Endodermal cell (in vitro differentiated cells): ENCODE results near the gene ZNF655. TPM values are rescaled to one million over a fixed set of nuclear protein-coding genes. Genes with fewer than 3 reads are reported as not detected.

Source experiments
- DNase-seq: peaks from one replicate; pipeline ENCODE4 v3.0.0-alpha.2; 2017
- H3K27ac ChIP-seq: 2 replicates; pipeline ENCODE4 v1.5.1; 2013; ENCODE audit warnings: mild to moderate bottlenecking, low read depth, low read length, moderate library complexity
- H3K27me3 ChIP-seq: 2 replicates; pipeline ENCODE4 v1.6.1; 2013; ENCODE audit warnings: mild to moderate bottlenecking, low read length, moderate library complexity; ENCODE audit not compliant: insufficient read depth, control insufficient read depth, poor library complexity, severe bottlenecking
- H3K36me3 ChIP-seq: 2 replicates; pipeline ENCODE4 v1.7.0; 2013; ENCODE audit warnings: mild to moderate bottlenecking, low read length, moderate library complexity; ENCODE audit not compliant: control insufficient read depth, insufficient read depth
- H3K4me1 ChIP-seq: one replicate; pipeline ENCODE4 v1.7.0; 2013; ENCODE audit warnings: low read length; ENCODE audit not compliant: control insufficient read depth, insufficient read depth
- H3K4me3 ChIP-seq: 2 replicates; pipeline ENCODE4 v1.5.1; 2013; ENCODE audit warnings: mild to moderate bottlenecking, low read length, moderate library complexity
- H3K9ac ChIP-seq: 2 replicates; pipeline ENCODE4 v1.6.1; 2013; ENCODE audit warnings: mild to moderate bottlenecking, low read length, moderate library complexity; ENCODE audit not compliant: poor library complexity, severe bottlenecking; ENCODE audit errors: extremely low read depth
- H3K9me3 ChIP-seq: 2 replicates; pipeline ENCODE4 v1.6.1; 2013; ENCODE audit warnings: mild to moderate bottlenecking, low read length, moderate library complexity; ENCODE audit not compliant: control insufficient read depth
- H3K27ac Mint-ChIP-seq: 2 replicates; pipeline ENCODE4 v1.8.0; 2020; ENCODE audit warnings: mixed read lengths
- H3K27me3 Mint-ChIP-seq: 2 replicates; pipeline ENCODE4 v1.8.0; 2021; ENCODE audit warnings: mild to moderate bottlenecking, mixed read lengths; ENCODE audit not compliant: insufficient read depth
- H3K36me3 Mint-ChIP-seq: 2 replicates; pipeline ENCODE4 v1.8.0; 2020; ENCODE audit warnings: low read depth, mixed read lengths
- H3K4me1 Mint-ChIP-seq: 2 replicates; pipeline ENCODE4 v1.8.0; 2020; ENCODE audit warnings: mixed read lengths
- H3K4me3 Mint-ChIP-seq: 2 replicates; pipeline ENCODE4 v1.8.0; 2020; ENCODE audit warnings: mild to moderate bottlenecking, moderate library complexity, mixed read lengths
- H3K9me3 Mint-ChIP-seq: 2 replicates; pipeline ENCODE4 v1.8.0; 2020; ENCODE audit warnings: mild to moderate bottlenecking, mixed read lengths
- WGBS, 2 experiments: methylation state at CpG; one replicate each; pipeline versions ENCODE4 v1.1.5 to v1.1.7; 2013; ENCODE audit warnings: missing lambda C conversion rate in 2 of 2, mixed read lengths in 1 of 2; ENCODE audit not compliant: insufficient coverage in 1 of 2, insufficient read length in 1 of 2; 5-methylcytosine and 5-hydroxymethylcytosine counted together
- long read RNA-seq, 4 experiments: library from polyadenylated mRNA in 2 of 4; library from RNA in 1 of 4; library from capped mRNA in 1 of 4; stranded (forward) in 3 of 4; unstranded in 1 of 4; transcript quantifications; one replicate each; pipeline ENCODE4 v2.0.0, GENCODE V29; 2020 to 2021; ENCODE audit warnings: inconsistent platforms in 1 of 4
- polyA plus RNA-seq, 2 experiments: library from polyadenylated mRNA; stranded (reverse); fragments of 50-300 nt; gene quantifications; one replicate each; pipeline ENCODE4 v1.2.3, GENCODE V29; 2013
- total RNA-seq, 2 donors: library from RNA; stranded (reverse); fragmentation: NEBNext Ultra II Directional in 1 of 2; extraction: Animal tissue kit (Norgen Biotek cat#: 25700) in 1 of 2; gene quantifications; 2 replicates in 1 of 2; 3 replicates in 1 of 2; pipeline ENCODE4 v1.2.1, GENCODE V29; 2021
- TF ChIP-seq, protein P1 (sequence below): fragments of 200-600 bp; sonication (generic); conservative IDR thresholded peaks from 2 replicates; pipeline ENCODE4 v1.5.0; 2021; ENCODE audit warnings: antibody characterized with exemption, mild to moderate bottlenecking

ZNF655 gene, protein sequence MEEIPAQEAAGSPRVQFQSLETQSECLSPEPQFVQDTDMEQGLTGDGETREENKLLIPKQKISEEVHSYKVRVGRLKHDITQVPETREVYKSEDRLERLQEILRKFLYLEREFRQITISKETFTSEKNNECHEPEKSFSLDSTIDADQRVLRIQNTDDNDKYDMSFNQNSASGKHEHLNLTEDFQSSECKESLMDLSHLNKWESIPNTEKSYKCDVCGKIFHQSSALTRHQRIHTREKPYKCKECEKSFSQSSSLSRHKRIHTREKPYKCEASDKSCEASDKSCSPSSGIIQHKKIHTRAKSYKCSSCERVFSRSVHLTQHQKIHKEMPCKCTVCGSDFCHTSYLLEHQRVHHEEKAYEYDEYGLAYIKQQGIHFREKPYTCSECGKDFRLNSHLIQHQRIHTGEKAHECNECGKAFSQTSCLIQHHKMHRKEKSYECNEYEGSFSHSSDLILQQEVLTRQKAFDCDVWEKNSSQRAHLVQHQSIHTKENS
- 10 to 100 TPM; 57.0 to 58.2 TPM for total RNA-seq
- polyA plus RNA-seq (2013, experiment 1 of 2), result 42.6 TPM
- 46.1 TPM for polyA plus RNA-seq (2013, experiment 2 of 2)
- long read RNA-seq, experiment 1, partial matches to known transcripts, result 0 of 3 reads
- long read RNA-seq, experiment 1, other reads (novel, unspliced or antisense), result 0 of 3 reads
- long read RNA-seq, experiment 2, full-length matches to known transcripts, result 33 of 48 reads
- long read RNA-seq, experiment 2, partial matches to known transcripts, result 13 of 48 reads
- long read RNA-seq, experiment 2, other reads (novel, unspliced or antisense), result 2 of 48 reads
- long read RNA-seq, experiment 3, full-length matches to known transcripts, result 119 of 144 reads
- long read RNA-seq, experiment 3, partial matches to known transcripts, result 3 of 144 reads
- long read RNA-seq, experiment 3, other reads (novel, unspliced or antisense), result 22 of 144 reads
- long read RNA-seq, experiment 4, partial matches to known transcripts, result 0 of 5 reads
- long read RNA-seq, experiment 4, other reads (novel, unspliced or antisense), result 0 of 5 reads

DNA sequence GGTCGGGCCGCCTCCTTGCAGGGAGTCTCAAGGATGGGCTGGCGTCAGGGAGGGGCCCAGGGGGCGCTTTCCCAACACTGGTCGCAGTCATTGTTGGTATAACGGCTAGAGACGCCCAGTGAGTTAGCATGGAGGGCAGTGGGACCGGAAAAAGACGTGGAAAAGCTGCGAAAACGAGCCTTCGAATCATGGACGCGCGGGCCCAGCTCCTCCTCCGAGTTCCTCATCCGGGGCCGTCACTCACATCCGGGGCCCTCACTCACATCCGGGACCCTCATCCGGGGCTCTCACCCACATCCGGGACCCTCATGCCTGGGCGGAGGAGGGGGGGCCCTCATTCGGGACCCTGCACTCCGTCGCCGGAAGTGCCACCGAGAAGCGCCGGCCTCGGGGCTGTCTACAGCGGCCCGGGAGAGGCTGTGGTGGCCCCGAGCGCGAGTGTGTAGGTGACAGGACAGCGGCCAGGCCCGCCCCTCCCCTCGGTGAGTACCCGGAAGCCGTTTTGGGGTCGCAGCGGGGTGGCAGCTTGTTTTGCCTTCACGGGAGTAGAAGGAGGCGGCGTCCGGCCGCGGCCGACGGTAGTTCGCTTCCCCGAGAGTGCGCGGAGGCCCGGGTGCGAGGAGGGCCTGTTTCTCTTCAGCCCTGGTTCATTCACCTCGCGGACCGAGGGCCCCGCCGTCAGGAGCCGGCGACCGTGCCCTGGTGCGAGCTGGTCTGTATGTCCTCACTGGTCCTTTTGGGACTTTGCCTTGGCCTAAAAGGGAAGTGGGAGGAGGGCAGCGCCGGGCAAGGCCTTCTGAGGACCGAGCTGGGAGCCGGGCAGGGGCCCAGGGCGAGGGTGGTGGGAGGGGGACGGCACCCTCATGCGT lies at the start of gene ZNF655:
Gene ZNF655, plus strand, starts transcription at position 337 of the 869 bp plus-strand sequence. CDS start 1,918 bp downstream, outside the sequence.
- H3K9me3 ChIP-seq, result no peaks in the 10 kb centered on the region
- no peaks in the 10 kb centered on the region for H3K4me1 ChIP-seq
- TF ChIP-seq, protein P1, sequence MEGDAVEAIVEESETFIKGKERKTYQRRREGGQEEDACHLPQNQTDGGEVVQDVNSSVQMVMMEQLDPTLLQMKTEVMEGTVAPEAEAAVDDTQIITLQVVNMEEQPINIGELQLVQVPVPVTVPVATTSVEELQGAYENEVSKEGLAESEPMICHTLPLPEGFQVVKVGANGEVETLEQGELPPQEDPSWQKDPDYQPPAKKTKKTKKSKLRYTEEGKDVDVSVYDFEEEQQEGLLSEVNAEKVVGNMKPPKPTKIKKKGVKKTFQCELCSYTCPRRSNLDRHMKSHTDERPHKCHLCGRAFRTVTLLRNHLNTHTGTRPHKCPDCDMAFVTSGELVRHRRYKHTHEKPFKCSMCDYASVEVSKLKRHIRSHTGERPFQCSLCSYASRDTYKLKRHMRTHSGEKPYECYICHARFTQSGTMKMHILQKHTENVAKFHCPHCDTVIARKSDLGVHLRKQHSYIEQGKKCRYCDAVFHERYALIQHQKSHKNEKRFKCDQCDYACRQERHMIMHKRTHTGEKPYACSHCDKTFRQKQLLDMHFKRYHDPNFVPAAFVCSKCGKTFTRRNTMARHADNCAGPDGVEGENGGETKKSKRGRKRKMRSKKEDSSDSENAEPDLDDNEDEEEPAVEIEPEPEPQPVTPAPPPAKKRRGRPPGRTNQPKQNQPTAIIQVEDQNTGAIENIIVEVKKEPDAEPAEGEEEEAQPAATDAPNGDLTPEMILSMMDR, result no peak
- peak within 1 kb of the TSS; percentile 93 for H3K27ac ChIP-seq
- H3K4me3 ChIP-seq, result peak within 1 kb of the TSS; percentile 99
- Mint-ChIP-seq H3K9me3 (no peaks in the 10 kb centered on the region), H3K4me1 (peaks cover 14% of the 10 kb centered on the region), H3K27ac (peak within 1 kb of the TSS; percentile 90), H3K27me3 (no peaks in the 10 kb centered on the region), H3K4me3 (peak within 1 kb of the TSS; percentile 99), H3K36me3 (peaks cover 34% of the 10 kb centered on the region)
- H3K36me3 ChIP-seq, result peaks cover 49% of the 10 kb centered on the region
- peak within 1 kb of the TSS; percentile 98 for H3K9ac ChIP-seq
- no peaks in the 10 kb centered on the region for H3K27me3 ChIP-seq
- DNase-seq, result peak; percentile 99
- whole genome bisulfite sequencing, 2 experiments, result 0% methylated on average over 32 to 73 of the region's 73 CpGs

DNA sequence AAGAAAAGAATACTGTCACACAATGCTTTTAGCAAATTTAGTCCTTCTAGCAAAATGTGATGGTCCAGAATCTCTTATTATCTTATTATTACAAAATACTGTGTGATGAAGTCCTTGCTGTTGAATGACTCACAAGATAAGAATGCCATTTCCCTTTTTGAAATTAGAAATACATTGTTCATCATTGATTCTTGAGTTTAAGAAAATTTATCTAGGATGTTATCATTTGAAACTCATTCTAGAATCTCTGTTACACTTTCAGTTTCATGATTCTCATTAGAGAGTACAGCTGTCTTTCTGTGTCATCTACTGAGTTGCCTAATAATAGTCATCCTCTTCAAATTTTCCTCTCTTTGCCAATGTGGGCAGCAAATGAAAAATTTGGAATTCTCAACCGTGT lies 44.4 kb upstream of the ZNF655 start:
- Mint-ChIP-seq H3K27ac (no peak overlapping the region), H3K36me3 (peaks cover 54% of the 10 kb centered on the region), H3K9me3 (no peaks in the 10 kb centered on the region), H3K4me3 (no peak overlapping the region), H3K4me1 (no peaks in the 10 kb centered on the region), H3K27me3 (no peaks in the 10 kb centered on the region)
- Histone ChIP-seq H3K9me3 (no peaks in the 10 kb centered on the region), H3K9ac (no peak overlapping the region), H3K4me1 (no peaks in the 10 kb centered on the region), H3K27me3 (no peaks in the 10 kb centered on the region), H3K4me3 (no peak overlapping the region), H3K27ac (no peak overlapping the region), H3K36me3 (peaks cover 47% of the 10 kb centered on the region)
- 92 to 94% methylated on average over 1 of the region's 1 CpG for WGBS, 2 experiments
- DNase-seq, result no peak
- TF ChIP-seq, protein P1, result no peak

DNA sequence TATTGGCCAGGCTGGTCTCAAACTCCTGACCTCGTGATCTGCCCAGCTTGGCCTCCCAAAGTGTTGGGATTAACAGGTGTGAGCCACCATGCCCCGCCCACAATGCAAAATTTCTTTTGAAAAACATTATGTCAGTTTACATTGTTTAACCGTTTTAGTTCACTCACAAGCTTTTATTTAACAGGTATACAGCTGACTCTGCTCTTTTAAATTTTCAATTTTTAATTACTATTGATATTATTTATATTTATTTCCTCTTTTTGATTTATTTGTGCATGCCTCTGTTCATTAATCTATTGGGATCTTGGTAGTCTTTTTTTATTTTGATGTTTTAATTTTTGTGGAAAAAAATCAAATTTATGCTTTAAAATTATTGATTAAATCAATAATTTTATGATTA lies 37.0 kb upstream of the ZNF655 start:
- DNase-seq, result no peak
- Mint-ChIP-seq H3K27ac (no peak overlapping the region), H3K36me3 (peaks cover 66% of the 10 kb centered on the region), H3K4me3 (no peak overlapping the region), H3K9me3 (peaks cover 2% of the 10 kb centered on the region), H3K4me1 (no peaks in the 10 kb centered on the region), H3K27me3 (no peaks in the 10 kb centered on the region)
- TF ChIP-seq, protein P1, result no peak
- Histone ChIP-seq H3K4me1 (no peaks in the 10 kb centered on the region), H3K36me3 (peaks cover 54% of the 10 kb centered on the region), H3K9ac (no peak overlapping the region), H3K4me3 (no peak overlapping the region), H3K27me3 (no peaks in the 10 kb centered on the region), H3K9me3 (no peaks in the 10 kb centered on the region), H3K27ac (no peak overlapping the region)
- WGBS, 2 experiments, result 88 to 100% methylated on average over 1 to 3 of the region's 3 CpGs
